ENCODE results near the gene CEP164. TPM values are rescaled to one million over a fixed set of nuclear protein-coding genes. Genes with fewer than 3 reads are reported as not detected.

The CEP164 gene
- total and polyA plus RNA-seq, 8 donors = 27.4 to 43.6 (median 33.5) TPM

DNA sequence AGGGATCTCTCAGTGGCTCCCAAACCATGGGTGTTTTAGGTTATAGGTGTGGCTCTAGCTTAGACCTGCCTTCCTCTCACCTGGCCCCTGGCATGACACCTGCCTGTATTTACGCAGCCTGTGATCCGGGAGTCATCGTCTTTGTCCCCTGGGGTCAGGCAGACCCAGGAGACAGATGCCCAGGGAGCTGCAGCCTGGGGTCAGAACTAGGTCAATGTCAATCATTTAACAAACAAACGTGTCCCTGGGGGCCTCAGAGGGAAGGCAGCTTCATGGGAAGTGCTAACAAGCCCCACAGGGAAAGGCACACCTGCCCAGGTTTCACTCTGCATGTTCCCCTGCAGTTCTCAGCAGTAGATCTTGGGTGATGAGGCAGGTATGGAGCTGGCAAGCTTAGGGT is 24.6 kb upstream of the CEP164 start:
- Histone ChIP-seq H3K27ac (no peak overlapping the region), H3K9me3 (no peaks in the 10 kb centered on the region), H3K36me3 (no peaks in the 10 kb centered on the region), H3K4me1 (no peaks in the 10 kb centered on the region), H3K27me3 (no peaks in the 10 kb centered on the region), H3K4me3 (no peak overlapping the region)
- ATAC-seq (no peak), DNase-seq (no peak)
- TF ChIP-seq, protein P1, sequence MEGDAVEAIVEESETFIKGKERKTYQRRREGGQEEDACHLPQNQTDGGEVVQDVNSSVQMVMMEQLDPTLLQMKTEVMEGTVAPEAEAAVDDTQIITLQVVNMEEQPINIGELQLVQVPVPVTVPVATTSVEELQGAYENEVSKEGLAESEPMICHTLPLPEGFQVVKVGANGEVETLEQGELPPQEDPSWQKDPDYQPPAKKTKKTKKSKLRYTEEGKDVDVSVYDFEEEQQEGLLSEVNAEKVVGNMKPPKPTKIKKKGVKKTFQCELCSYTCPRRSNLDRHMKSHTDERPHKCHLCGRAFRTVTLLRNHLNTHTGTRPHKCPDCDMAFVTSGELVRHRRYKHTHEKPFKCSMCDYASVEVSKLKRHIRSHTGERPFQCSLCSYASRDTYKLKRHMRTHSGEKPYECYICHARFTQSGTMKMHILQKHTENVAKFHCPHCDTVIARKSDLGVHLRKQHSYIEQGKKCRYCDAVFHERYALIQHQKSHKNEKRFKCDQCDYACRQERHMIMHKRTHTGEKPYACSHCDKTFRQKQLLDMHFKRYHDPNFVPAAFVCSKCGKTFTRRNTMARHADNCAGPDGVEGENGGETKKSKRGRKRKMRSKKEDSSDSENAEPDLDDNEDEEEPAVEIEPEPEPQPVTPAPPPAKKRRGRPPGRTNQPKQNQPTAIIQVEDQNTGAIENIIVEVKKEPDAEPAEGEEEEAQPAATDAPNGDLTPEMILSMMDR (IDR thresholded peaks at IDR 0.05) = no peak
- intact Hi-C loops (cut with DNase I) = no loop called here

DNA sequence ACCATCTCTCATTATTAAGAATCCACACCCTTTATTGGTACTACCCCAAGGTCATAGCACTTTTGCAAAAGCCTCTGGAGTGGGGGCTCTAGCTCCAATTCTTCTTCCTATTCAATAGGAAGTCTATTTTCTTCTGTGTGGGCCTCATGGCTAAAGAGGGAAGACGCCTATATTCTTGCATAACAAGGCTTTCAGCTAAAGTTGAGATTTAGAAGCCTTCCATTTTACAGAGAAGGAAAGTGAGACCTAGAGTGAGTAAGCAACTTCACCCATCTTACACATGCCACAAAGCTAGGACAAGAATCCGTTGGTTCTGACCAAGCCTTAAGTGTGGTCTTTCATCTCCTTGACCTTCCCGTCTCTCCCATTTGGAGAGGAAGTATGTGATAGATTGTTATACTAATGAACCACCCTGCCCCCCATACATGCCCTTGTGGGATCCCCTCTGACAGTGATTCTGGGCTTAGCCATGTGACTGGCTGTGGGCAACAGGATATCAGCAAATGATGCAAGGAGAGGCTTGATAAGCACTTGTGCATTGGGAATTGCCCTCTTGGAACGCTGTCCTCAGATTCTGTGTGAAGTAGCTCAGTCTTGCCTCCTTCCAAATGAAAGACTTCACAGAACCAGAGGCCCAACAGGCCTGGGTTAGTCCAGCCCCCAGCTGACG is 23.9 kb upstream of the CEP164 start:
- intact Hi-C loops (cut with DNase I) = no loop called here
- DNase-seq = no peak
- Histone ChIP-seq H3K4me3 (no peak overlapping the region), H3K9me3 (no peaks in the 10 kb centered on the region), H3K36me3 (no peaks in the 10 kb centered on the region), H3K27ac (no peak overlapping the region), H3K27me3 (no peaks in the 10 kb centered on the region), H3K4me1 (no peaks in the 10 kb centered on the region)
- no peak for ATAC-seq
- TF ChIP-seq, protein P1 (IDR thresholded peaks at IDR 0.05) = no peak

DNA sequence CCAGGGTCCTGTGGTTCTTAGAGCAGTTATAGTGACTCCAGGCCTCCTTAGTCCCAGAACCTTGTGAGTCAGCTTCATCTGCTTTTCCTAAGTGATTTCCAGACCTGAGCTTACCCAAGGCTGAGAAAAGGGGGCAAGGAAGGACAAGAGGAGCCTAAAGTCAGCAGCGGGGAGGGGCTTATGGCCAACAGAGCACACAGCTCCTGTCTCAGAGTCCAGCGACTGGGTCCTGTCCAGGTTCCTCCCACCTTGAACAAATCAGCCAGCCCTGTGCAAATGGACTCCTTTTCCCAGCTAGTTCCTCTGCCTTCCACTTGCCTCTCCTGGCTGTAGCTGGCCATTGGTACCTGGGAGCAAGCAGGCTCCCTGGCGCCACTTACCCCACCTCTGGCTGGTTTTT is 22.5 kb upstream of the CEP164 start:
- Histone ChIP-seq H3K36me3 (no peaks in the 10 kb centered on the region), H3K27me3 (no peaks in the 10 kb centered on the region), H3K4me1 (no peaks in the 10 kb centered on the region), H3K27ac (no peak overlapping the region), H3K9me3 (no peaks in the 10 kb centered on the region), H3K4me3 (no peak overlapping the region)
- TF ChIP-seq, protein P1 (IDR thresholded peaks at IDR 0.05) = no peak
- intact Hi-C loops (cut with DNase I) = no loop called here
- no peak for DNase-seq
- no peak for ATAC-seq

DNA sequence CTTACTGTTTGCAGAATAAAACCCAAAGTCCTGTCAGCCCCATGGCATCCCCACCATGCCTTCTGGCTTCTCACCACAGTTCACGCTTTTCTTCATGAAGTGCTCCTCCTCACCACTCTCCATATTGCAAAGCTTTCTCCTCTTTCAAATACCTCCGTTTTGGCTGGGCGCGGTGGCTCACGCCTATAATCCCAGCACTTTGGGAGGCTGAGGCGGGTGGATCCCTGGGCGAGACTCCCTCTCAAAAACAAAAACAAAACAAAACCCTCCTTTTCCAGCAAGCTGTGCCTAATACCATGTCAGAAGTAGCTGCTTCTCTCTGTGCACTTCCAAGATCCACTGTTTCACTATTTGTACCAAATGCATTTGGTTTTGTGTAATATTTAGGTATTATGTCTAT is 18.3 kb upstream of the CEP164 start:
- no peaks in the 10 kb centered on the region for H3K36me3 ChIP-seq
- ATAC-seq (no peak), DNase-seq (no peak)
- no peaks in the 10 kb centered on the region for H3K27me3 ChIP-seq
- no peaks in the 10 kb centered on the region for H3K9me3 ChIP-seq
- no peak overlapping the region for H3K27ac ChIP-seq
- H3K4me1 ChIP-seq = peaks cover 0 to 21% of the 10 kb centered on the region in 2 donors
- TF ChIP-seq, protein P1 (IDR thresholded peaks at IDR 0.05) = no peak
- H3K4me3 ChIP-seq = no peak overlapping the region
- intact Hi-C loops (cut with DNase I) = no loop called here

DNA sequence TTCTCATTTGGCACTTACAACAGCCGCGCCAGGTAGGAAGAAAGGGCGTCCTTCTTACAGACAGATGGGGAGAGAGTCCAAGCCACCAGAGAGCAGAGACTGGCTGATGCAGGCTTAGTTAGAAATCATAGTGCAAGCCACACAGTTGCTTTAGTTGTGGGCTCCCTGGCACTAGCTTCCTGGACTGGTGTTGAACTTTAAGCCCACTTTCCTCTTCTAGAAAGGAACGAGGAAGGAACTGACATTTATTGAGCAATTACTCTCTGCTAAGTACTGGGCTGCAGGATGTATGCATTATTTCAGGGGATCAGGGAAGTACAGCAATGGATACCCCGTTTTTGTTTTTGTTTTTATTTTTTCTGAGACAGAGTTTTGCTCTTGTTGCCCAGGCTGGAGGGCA is 14.6 kb upstream of the CEP164 start:
- Histone ChIP-seq H3K4me3 (no peak overlapping the region), H3K27ac (peak overlapping the region in 1 of 2 donors; percentile 3), H3K36me3 (no peaks in the 10 kb centered on the region), H3K27me3 (peaks cover 0 to 8% of the 10 kb centered on the region in 2 donors), H3K9me3 (no peaks in the 10 kb centered on the region), H3K4me1 (peaks cover 8 to 43% of the 10 kb centered on the region in 2 donors)
- no peak for DNase-seq
- intact Hi-C loops (cut with DNase I) = no loop called here
- TF ChIP-seq, protein P1 (IDR thresholded peaks at IDR 0.05) = no peak
- ATAC-seq = no peak
